Thyroid gland (tissue), 4 donors: ENCODE results near the gene TNP2. TPM values are rescaled to one million over a fixed set of nuclear protein-coding genes. Genes with fewer than 3 reads are reported as not detected.

Experiments used
- DNase-seq, 2 donors: peaks; one replicate each; pipeline ENCODE4 v3.0.0-alpha.2; 2019
- H3K27ac ChIP-seq, 3 donors: fragments of 200-600 bp; sonication (generic); 1 replicate in 2 of 3; 2 replicates in 1 of 3; pipeline ENCODE4 v1.5.1; 2016 to 2019; ENCODE audit warnings: mild to moderate bottlenecking in 1 of 3, moderate library complexity in 1 of 3
- H3K27me3 ChIP-seq: fragments of 200-600 bp; sonication (generic); one replicate; pipeline ENCODE4 v1.5.1; 2019
- H3K36me3 ChIP-seq, 2 donors: fragments of 200-600 bp; sonication (generic); one replicate each; pipeline ENCODE4 v1.5.1; 2016 to 2019
- H3K4me1 ChIP-seq, 2 donors: fragments of 200-600 bp; sonication (generic); one replicate each; pipeline ENCODE4 v1.5.1; 2017 to 2019
- H3K4me3 ChIP-seq, 3 donors: fragments of 200-600 bp; sonication (generic); replicated peaks in 1 of 3; 1 replicate in 2 of 3; 2 replicates in 1 of 3; pipeline ENCODE4 v1.5.1; 2016; ENCODE audit warnings: mild to moderate bottlenecking in 1 of 3
- H3K9me3 ChIP-seq: fragments of 200-600 bp; sonication (generic); one replicate; pipeline ENCODE4 v1.5.1; 2017
- POLR2A ChIP-seq, 2 donors: fragments of 450-650 bp; IDR thresholded peaks; one replicate each; pipeline ENCODE4 v1.6.1; 2017; ENCODE audit warnings: antibody characterized with exemption in 2 of 2, mild to moderate bottlenecking in 2 of 2, moderate library complexity in 1 of 2
- WGBS, 2 donors: methylation state at CpG; one replicate each; pipeline ENCODE4 v1.1.5; 2017; 5-methylcytosine and 5-hydroxymethylcytosine counted together
- intact Hi-C: fragments of 100-400 bp; cut with DNase I; formaldehyde crosslinking; loops from one replicate; pipeline ENCODE4 v1.15.1; 2023
- total RNA-seq, 4 donors: library from RNA; depleted of rRNA; stranded (reverse); fragments of >200 nt; gene quantifications; one replicate each; pipeline ENCODE4 v1.2.3, GENCODE V29; 2016
- TF ChIP-seq, protein P1 (sequence below), 6 experiments: fragments of 200-600 bp in 3 of 6; fragments of 450-650 bp in 3 of 6; sonication (generic) in 3 of 6; IDR thresholded peaks; one replicate each; pipeline ENCODE4 v1.5.1; 2016 to 2019; ENCODE audit warnings: antibody characterized with exemption in 6 of 6, mild to moderate bottlenecking in 2 of 6, inconsistent platforms in 1 of 6, moderate library complexity in 1 of 6

TNP2 gene
- total RNA-seq, 4 donors from 2014 or later = not detected

GRCh38 chr16:11272484-11272883 is 3.4 kb upstream of the TNP2 start:
- Histone ChIP-seq H3K9me3 (no peaks in the 10 kb centered on the region), H3K4me3 (no peak overlapping the region), H3K27ac (no peak overlapping the region), H3K27me3 (no peaks in the 10 kb centered on the region), H3K4me1 (no peaks in the 10 kb centered on the region), H3K36me3 (no peaks in the 10 kb centered on the region)
- 81 to 92% methylated on average over 4 to 6 of the region's 6 CpGs for WGBS, 2 donors
- intact Hi-C loops = no loop called here
- DNase-seq = no peak
- TF ChIP-seq POLR2A (IDR thresholded peaks at IDR 0.05) = no peak
- TF ChIP-seq, protein P1, sequence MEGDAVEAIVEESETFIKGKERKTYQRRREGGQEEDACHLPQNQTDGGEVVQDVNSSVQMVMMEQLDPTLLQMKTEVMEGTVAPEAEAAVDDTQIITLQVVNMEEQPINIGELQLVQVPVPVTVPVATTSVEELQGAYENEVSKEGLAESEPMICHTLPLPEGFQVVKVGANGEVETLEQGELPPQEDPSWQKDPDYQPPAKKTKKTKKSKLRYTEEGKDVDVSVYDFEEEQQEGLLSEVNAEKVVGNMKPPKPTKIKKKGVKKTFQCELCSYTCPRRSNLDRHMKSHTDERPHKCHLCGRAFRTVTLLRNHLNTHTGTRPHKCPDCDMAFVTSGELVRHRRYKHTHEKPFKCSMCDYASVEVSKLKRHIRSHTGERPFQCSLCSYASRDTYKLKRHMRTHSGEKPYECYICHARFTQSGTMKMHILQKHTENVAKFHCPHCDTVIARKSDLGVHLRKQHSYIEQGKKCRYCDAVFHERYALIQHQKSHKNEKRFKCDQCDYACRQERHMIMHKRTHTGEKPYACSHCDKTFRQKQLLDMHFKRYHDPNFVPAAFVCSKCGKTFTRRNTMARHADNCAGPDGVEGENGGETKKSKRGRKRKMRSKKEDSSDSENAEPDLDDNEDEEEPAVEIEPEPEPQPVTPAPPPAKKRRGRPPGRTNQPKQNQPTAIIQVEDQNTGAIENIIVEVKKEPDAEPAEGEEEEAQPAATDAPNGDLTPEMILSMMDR (IDR thresholded peaks at IDR 0.05) = no peak

DNA sequence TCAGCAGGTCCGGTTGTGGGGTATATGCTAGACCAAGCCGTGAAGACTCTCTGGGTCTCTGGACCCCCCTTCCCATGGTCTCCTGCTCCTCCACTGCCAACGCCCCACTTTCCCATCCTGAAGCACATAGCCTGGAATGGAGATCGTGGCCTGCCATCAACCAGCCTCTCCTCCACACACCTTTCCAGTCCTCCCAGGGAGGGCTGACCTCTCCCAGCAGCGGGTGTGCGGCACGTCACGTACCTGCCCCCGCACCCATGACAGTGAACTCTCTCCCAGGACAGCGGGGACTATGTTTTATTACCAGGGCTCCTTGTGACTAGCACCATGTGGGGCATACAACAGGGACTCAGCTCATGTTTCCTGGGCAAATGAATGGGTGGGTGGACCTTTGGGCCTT is 2.5 kb upstream of the TNP2 start:
- intact Hi-C loops = no loop called here

DNA sequence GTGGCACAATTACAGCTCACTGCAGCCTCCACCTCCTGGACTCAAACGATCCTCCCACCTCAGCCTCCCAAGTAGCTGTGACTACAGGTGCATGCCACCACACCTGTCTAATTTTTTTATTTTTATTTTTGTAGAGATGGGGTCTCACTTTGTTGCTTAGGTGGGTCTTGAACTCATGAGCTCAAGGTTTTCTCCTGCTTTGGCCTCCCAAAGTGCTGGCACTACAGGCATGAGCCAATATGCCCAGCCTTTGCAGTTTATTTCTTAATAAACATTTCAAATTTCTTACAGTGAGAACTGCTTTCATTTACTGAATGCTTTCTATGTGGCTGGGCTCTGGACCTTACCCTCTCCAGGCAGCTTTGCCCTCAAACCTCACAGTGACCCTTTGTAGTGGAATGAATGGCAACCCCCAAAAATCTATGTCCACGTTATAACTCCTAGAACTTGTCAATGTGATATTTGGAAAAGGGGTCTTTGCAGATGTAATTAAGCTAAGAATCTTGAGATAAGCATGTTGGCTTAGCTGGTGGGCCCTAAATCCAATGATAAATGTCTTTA is 1.6 kb upstream of the TNP2 start:
- 90 to 97% methylated on average over 2 of the region's 2 CpGs for WGBS, 2 donors
- Histone ChIP-seq H3K4me3 (no peak overlapping the region), H3K4me1 (no peaks in the 10 kb centered on the region), H3K27ac (no peak overlapping the region), H3K36me3 (no peaks in the 10 kb centered on the region), H3K27me3 (no peaks in the 10 kb centered on the region), H3K9me3 (no peaks in the 10 kb centered on the region)
- intact Hi-C loops = no loop called here
- DNase-seq = no peak
- TF ChIP-seq POLR2A (IDR thresholded peaks at IDR 0.05) = no peak
- TF ChIP-seq, protein P1 (IDR thresholded peaks at IDR 0.05) = no peak

More for the DNA sequence above, 2.5 kb upstream of the TNP2 start:
- Histone ChIP-seq H3K9me3 (no peaks in the 10 kb centered on the region), H3K4me1 (no peaks in the 10 kb centered on the region), H3K27me3 (no peaks in the 10 kb centered on the region), H3K4me3 (no peak overlapping the region), H3K27ac (no peak overlapping the region), H3K36me3 (no peaks in the 10 kb centered on the region)
- no peak for DNase-seq
- TF ChIP-seq, protein P1 (IDR thresholded peaks at IDR 0.05) = no peak
- no peak for TF ChIP-seq POLR2A (IDR thresholded peaks at IDR 0.05)
- 95 to 98% methylated on average over 9 to 10 of the region's 10 CpGs for WGBS, 2 donors

GRCh38 chr16:11265124-11265523 is 4.0 kb downstream of the TNP2 start:
- Histone ChIP-seq H3K4me3 (no peak overlapping the region), H3K36me3 (no peaks in the 10 kb centered on the region), H3K27me3 (no peaks in the 10 kb centered on the region), H3K4me1 (no peaks in the 10 kb centered on the region), H3K9me3 (no peaks in the 10 kb centered on the region), H3K27ac (no peak overlapping the region)
- TF ChIP-seq, protein P1 (IDR thresholded peaks at IDR 0.05) = no peak
- no peak for TF ChIP-seq POLR2A (IDR thresholded peaks at IDR 0.05)
- intact Hi-C loops = no loop called here
- DNase-seq = no peak
- whole genome bisulfite sequencing, 2 donors = 90 to 91% methylated on average over 7 of the region's 7 CpGs

- Histone ChIP-seq H3K9me3 (no peaks in the 10 kb centered on the region), H3K27ac (no peak overlapping the region), H3K4me3 (no peak overlapping the region), H3K36me3 (no peaks in the 10 kb centered on the region), H3K27me3 (no peaks in the 10 kb centered on the region), H3K4me1 (peaks cover under 1 to 3% of the 10 kb centered on the region in 2 donors)
- no peak for DNase-seq
- WGBS, 2 donors = 80 to 84% methylated on average over 9 of the region's 9 CpGs
- intact Hi-C loops = no loop called here
- TF ChIP-seq, protein P1 (IDR thresholded peaks at IDR 0.05) = no peak
- TF ChIP-seq POLR2A (IDR thresholded peaks at IDR 0.05) = no peak
Measured at GRCh38 chr16:11264155-11264832, 4.8 kb downstream of the TNP2 start.
